Skin epidermis (tissue), 12 donors: ENCODE measurements around the gene PARD3.
A peak's percentile ranks its signal among the peaks of the same experiment; 100 is the strongest.

ENCODE experiments used
- H3K27ac ChIP-seq, 21 experiments: fragments of 200-600 bp; sonication (generic) in 11 of 21; one replicate each; pipeline ENCODE4 v1.5.0; 2020; ENCODE audit warnings: mild to moderate bottlenecking in 3 of 21, inconsistent platforms in 2 of 21, moderate library complexity in 2 of 21
- H3K4me3 ChIP-seq, 7 experiments: fragments of 200-600 bp; sonication (generic) in 2 of 7; one replicate each; pipeline ENCODE4 v1.5.0; 2020; ENCODE audit warnings: inconsistent platforms in 2 of 7, mild to moderate bottlenecking in 2 of 7, moderate library complexity in 1 of 7

The PARD3 gene

DNA sequence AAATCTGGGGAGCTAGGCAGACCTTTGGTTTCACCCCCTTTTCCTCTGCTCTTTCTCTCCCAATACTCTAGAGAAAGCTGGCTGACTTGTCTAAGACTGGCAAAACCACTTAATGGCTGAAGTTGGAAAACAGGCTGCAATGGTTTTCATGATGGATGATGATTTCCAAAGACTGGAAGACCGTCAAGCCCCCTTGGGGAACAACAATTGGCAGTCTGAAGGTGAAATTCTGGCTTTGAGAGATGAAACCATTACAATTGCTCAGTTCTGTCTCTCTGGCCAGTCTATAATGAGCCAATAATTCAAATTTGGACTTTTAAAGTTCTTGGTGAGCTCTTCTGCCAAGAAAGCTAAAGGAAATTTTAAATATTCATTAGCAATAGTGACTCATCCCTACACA is 680.5 kb downstream of the PARD3 start:
- Histone ChIP-seq H3K27ac (no peak overlapping the region), H3K4me3 (no peak overlapping the region)

DNA sequence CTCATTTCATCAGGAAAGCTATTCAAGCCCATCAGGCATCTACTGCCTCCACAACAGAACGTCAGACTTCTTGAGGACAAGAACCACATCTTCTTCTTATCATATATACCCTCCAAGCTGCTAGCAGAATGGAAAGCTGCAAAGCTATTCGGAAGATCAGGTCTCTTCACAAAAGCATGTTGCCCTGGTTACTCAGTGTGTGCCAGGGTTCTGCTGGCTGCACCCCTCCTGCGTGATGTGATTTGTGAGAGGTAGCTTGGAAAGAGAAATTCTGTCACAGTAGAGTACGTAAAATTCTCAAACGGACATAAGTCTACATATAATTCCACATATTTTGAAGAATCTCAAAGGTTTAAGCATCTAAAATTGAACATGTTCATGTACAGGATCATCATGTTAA is 681.7 kb downstream of the PARD3 start:
- H3K27ac ChIP-seq, result no peak overlapping the region
- H3K4me3 ChIP-seq, result no peak overlapping the region

DNA sequence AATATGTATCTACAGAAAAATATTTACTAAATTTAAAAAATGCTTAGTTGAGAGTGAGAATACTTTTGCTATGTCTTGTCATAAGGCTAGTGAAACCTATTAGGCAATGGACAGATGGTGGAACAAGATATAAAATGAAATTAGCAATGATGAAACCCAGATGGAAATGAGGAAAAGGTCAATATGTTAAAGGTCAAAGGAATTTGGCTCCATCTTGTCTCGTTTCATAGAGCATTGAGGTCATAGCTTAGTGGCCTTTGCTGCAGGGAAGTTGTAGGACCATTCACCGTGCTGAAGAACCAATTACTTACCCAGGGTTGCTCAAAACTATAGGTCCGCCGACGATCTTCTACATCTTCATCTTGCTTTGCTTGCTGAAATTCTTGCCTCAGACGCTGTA is 683.9 kb downstream of the PARD3 start:
- Histone ChIP-seq H3K27ac (no peak overlapping the region), H3K4me3 (no peak overlapping the region)

DNA sequence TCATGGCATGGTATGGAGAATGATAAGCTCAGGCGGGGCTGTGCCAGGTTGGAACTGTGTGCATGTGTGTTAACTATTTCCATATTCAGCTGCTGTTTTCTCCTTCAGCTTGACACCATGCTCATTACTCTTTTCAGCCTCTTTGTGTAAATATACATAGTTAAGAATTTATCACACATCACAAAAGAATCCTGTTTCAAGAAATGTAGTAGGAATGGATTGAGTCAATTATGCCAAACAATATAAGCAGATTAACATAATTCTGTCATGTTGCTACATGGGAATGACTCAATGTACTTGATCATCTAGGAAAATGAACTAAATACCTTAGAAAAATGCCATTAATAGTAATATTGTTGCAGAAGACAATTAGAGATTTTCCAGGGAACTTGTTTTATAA is 687.4 kb downstream of the PARD3 start:
- Histone ChIP-seq H3K27ac (no peak overlapping the region), H3K4me3 (no peak overlapping the region)

DNA sequence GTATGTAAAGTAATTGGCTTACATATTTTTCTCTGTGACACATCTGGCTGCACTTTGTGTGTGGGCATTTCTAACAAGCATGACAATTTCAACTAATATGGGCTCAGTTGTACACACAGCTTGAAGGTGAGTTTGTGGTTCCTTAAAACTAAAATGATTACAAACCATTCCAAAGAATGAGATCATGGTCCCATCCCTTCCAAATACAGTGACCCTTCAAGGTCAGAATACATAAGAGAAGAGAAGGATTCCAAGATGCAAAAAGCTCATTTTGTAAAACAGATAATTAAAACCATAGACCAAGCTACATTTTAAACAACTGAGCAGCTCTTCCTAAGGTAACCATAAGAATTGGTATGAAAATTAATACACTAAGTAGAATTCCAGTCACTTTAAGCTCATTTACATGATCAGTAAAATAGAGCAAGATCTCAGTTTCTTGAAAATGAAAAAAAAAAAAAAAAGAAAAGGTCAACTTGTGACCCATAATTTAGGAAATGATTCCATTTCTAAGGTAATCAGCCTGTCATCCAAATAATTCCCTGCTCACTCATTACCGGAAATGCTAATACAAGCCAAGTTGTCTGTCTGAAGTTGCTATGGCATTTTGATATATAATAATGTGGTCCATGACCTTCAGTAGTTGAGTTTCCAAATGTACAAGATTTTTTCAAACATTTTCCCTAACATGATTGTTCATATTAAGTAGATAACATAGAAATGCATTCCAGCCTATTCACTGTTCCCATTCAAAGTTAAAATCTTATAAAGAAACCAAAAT is 688.5 kb downstream of the PARD3 start:
- no peak overlapping the region for H3K4me3 ChIP-seq
- no peak overlapping the region for H3K27ac ChIP-seq

DNA sequence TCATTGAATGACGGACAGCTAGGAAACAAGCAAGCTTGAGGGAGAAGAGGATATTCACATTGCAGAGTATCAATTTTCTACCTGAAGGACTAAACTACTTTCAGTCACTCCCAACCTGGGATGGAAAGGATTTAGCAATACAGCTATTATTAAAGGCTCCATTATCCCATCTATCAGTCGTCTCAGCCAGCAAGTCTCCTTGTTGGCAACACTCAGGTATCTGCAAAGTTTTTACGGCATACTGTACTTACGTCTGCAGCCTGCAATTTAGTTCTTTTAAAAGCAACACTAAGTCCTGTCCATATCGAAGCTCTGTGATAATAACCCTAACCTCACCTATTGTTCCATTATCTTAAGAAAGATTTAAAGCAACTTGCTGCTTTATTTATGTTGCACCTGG is 689.4 kb downstream of the PARD3 start:
- no peak overlapping the region for H3K4me3 ChIP-seq
- H3K27ac ChIP-seq, result no peak overlapping the region

DNA sequence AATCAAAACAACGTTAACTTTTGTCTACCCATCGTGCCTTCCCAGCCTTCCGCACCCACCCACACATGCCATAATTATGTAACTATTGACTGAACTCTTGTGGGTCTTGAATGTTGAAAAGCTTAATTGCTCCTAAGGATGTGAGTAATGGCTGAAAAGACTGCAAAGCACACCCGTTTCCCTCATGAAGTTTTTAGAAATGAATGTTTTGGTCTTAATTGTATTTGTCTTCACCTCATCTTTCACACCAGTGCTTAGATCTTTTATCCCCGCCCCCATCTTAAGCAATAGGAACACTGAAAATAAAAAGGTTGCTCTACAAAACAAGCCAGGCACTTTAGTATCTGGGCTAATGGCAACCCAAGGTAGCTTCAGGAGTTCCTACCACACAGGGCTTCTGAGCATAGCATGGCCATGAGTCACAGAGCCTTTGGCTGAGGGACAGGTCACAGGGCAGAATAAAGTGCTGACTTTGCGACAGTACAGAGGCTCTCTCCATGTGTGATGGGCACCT is 690.5 kb downstream of the PARD3 start:
- H3K27ac ChIP-seq, result no peak overlapping the region
- no peak overlapping the region for H3K4me3 ChIP-seq

DNA sequence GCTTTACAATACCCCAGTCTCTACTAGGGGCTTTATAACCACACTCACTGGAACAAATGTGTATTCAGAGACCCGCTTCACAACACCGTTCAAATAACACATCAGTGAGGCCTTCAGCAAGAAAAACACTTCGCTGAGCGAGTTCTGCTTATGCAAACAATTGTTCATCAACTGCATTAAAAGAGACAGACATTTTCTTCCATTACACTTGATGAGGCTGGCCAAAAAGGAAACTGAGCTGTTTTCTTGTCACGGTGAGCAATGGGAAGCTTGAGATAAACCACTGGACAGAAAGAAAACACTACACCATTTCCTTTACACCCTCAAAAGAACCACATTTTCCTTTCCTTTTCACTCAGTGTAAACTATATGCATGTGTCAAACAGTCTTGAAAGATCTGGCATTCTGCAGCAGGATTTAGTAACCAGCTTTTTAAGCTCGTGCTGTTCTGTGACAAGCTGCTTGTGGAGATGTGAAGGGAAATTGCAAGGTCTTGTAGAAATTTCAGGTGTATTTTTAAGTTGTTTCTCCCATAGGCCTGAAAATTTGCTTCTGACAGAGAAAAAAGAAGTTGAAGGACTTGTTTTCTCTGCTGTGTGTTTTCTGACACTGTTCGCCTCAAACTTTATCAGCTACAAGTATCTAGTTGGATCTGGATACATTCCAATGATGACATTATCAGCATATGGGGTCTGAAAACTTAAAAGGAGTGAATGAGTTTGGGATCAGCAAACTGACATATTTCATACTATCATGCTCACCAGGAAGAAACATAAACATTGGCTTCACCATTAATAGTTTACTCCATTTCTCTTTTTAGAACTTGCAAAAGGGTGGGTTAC is 693.1 kb downstream of the PARD3 start:
- Histone ChIP-seq H3K4me3 (no peak overlapping the region), H3K27ac (peak overlapping the region in 1 of 21 experiments; percentile 12)

DNA sequence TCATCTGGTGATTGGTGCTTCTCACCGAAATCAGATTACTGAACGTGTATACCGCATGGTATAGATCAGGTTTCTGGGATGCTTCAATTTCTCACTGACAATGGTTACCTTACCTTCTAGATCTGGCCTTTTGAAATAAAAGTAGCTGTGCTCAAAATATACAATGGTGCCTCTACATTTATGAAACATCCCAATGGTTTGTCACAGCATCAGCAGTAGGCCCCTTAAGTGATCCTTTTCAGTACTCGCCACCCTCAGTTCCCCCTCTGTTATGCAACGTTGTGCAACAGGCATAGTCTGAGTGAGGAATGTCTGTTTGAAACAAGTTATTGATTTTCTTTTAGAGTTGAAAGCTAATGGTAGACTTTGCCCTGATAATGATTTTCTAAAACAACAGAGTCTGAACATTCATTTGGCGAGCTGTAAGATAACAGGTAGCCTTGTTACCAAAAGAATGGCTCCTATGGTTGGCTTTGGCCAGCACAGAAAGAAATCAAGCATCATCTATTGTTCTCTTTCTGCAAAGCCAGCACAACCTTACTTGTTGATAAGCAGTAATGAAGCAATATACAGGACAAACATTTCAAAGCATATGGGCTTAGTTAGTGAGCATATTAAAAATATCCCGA is 693.9 kb downstream of the PARD3 start:
- Histone ChIP-seq H3K4me3 (no peak overlapping the region), H3K27ac (no peak overlapping the region)

DNA sequence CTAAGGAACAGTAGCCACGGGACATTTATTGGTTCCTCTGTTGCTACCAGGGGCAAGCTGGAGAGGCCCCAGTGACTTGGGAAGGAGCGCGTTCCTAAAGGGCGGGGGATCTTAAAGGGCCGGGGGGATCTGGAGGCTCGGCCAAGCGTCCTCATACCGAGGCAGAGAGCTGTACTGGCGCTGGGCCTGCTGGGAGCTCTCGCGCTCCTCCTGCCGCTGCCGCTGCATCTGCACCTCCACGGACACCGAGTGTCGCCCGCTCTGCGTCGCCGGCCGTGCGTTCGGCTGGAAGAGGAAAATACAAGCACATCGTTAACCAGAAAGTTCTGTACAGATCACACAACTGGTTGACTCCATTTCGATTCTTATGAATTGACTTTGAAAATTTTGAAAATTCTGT is 695.6 kb downstream of the PARD3 start:
- no peak overlapping the region for H3K27ac ChIP-seq
- H3K4me3 ChIP-seq, result no peak overlapping the region

DNA sequence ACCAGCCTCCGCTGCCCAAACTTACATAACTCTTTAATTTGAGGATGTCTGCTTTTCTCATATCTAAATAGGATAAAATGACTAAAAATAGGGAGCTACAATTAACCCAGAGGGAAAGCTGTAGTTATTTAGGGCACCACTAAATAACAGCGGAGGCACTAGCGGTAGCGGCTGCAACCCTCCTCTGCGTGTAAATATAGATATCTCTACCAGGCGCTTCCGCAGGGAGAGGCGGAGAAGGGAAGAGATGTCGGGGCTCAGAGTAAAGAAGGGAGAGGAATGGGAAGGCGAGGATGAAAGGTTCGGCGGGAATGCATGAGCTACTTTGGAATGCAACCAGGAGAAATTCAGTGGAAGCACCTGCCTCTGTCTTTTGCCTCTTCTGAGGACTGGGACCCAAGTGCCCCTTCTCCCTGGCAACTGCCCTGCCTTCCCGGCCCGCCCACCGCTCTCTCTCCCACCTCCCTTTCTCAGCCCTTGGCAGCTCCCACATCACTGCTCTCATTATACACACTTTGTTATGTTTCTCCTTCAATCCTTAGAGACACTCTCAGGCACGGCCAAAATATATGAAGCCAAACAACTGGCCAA is 698.3 kb downstream of the PARD3 start:
- no peak overlapping the region for H3K27ac ChIP-seq
- no peak overlapping the region for H3K4me3 ChIP-seq

DNA sequence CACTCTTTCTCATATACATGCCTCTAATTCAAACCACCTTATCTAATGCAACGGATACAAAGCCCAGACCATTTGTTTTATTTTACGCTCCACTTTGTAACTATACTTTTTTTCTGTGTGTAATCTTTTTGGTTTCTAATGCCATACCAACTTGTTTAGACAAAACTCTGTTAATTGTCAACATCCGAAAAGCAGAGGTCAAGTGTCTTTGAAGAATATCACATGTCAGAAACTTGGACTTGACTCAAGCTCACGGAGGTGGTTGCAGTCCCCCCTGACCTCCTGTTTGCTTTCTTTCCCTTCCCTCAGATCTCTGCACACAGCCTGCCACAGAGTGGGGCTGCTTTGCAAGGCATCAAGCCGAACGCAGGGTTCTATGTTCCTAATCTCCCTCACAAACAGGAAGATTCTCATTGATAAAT is 698.9 kb downstream of the PARD3 start:
- Histone ChIP-seq H3K27ac (no peak overlapping the region), H3K4me3 (no peak overlapping the region)

DNA sequence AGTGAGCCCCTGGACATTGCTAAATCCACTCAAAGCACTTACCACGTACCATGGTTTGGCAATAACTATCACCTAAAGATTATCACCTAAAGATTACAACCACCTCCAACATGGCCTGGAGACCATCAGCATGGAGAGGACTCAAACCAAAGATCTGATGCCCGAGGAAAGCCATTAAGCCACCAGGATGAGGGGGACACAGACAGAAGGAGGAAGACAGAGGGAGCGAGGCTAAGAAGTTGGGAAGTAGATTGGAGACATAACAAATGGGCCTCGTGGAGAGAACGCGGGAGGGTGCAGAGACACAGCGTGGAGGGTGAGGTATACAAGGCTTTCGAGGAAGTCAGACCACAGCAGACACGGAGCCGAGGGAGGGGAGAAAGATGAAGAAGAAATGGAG is 700.2 kb downstream of the PARD3 start:
- Histone ChIP-seq H3K27ac (no peak overlapping the region), H3K4me3 (no peak overlapping the region)

DNA sequence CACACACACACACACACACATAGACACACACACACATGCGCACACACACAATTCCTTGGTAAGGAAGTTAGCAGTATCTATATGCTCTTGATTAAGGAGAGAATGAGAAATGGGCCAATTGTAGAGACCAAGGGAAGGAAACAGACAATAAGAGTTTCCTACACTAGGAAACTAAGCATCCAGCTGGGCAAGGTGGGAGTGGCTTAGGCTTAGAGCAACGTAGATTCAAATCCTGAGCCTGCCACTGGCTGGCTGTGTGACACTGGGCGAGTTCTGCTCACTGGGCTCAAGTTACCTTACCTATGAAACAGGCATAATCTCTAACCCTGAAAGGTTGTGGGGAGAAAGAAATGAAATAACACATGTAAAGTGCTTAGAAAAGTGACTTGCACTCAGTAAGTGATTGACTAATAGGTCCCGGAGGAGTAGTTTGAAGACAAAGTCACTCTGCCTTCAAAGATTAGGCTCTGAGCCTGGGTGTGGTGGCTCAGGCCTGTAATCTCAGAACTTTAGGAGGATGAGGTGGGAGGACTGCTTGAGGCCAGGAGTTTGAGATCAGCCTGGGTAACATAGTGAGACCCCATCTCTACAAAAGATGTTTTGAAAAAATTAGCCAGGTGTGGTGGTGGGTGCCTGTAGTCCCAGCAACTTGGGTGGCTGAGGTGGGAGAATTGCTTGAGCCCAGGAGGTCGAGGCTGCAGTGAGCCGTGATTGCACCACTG is 701.4 kb downstream of the PARD3 start:
- H3K27ac ChIP-seq, result no peak overlapping the region
- H3K4me3 ChIP-seq, result no peak overlapping the region

DNA sequence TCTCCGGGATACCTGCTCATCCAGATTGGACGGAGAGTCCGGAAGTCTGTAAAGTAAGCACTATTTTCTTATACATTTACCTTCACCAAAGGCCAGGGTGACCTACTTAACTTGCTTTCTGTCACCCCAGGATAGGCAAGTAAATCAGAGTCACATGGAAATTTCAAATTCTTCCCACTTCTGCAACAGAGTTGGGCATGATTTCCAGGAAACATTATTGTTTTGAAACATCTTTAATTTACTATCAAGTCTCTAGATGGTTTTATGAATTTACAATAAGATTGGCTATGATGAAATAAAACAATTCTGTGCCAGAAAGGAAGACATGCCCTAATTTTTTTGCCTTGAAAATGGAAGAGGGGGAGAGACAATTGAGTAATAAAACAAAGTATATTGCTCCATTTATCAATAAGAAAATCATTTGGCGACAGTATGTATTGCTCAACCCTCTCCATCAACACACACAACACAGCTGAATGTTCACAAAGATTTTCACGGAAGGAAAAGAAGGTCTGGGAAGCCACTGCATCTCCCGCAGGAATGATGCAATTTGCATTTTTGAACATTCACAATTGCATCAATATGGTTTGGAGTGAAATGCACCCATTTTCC is 702.8 kb downstream of the PARD3 start:
- no peak overlapping the region for H3K4me3 ChIP-seq
- H3K27ac ChIP-seq, result peak overlapping the region in 1 of 21 experiments; percentile 7

DNA sequence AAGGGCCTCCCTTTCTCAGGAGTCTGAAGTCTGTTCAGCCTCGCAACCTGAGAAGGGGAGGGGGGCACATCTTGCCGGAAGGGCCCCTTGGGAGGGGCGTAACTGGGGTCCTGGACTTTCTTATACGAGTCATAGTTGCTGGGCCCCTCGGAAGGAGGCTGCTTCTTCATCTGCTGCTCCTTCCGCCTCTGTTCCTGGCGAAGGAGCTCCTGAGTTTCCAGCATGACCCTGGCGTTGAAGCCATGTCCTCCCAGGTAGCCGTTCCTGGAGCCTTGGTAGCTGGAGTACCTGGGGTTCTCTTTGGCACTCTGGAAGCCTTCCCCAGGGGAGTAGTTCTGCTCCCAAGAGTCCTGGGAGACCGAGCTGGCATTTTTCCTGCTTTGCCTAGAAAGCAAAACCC is 703.9 kb downstream of the PARD3 start:
- Histone ChIP-seq H3K27ac (no peak overlapping the region), H3K4me3 (no peak overlapping the region)

DNA sequence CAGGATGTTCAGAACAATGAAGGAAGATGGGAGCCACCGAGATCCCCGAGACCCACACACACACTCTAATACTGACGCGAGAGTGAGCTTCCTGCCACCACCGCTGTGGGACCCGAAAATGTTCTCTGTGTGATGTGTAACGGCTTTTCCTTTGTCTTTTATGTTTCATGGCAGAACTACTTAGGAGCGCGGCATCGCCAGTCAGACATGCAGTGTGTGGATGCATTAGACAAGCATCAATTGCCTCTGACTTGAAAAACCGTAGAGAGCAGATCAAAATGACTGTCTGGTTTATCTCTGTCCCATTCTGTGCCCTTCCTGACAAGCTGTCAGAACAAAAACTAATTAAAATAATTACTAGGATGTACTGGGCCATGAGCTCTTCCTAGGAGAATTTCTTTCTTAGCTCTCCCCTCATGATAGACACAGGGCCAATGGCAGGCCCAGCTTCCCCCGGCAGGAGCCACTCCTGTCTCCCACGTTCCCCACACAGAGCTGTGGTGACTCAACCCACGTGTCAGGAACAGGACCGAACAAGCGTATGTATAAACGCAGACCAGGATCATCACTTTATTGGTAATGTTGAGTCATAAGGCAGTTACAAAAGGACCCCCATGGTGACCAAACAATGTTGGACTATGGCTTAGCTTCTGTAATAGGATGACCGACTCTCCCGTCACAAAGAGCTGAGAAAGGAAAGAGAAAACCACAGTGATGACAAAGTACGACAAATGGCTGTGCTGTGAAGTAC is 705.0 kb downstream of the PARD3 start:
- no peak overlapping the region for H3K4me3 ChIP-seq
- peak overlapping the region in 5 of 21 experiments; percentile 5 to 58 (median 44) for H3K27ac ChIP-seq

DNA sequence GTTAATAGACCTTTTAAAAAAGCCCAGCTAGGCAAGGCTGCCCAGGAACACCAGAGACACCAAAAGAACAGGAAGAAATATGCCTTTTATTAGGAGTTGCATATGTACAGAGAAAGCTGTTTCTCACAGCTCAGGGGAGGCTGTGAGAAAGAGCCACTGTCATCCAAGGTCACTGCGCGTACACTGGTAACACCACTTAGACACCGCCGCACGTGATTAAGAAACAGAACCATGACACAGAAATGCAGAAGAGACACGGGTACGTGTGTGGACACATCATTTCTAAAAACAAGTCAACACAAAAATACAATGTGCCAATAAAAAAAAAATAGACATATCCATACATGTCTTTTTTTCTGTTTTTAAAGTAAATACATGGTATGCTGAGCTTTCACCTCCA is 705.6 kb downstream of the PARD3 start:
- peak overlapping the region in 2 of 21 experiments; percentile 44 to 58 for H3K27ac ChIP-seq
- no peak overlapping the region for H3K4me3 ChIP-seq
